Measurements from ENCODE around the gene NDRG3. TPM values are rescaled to one million over a fixed set of nuclear protein-coding genes. Genes with fewer than 3 reads are reported as not detected.

The NDRG3 gene
- polyA plus RNA-seq, 3 donors = 34.5 to 38.9 (median 38.1) TPM

DNA sequence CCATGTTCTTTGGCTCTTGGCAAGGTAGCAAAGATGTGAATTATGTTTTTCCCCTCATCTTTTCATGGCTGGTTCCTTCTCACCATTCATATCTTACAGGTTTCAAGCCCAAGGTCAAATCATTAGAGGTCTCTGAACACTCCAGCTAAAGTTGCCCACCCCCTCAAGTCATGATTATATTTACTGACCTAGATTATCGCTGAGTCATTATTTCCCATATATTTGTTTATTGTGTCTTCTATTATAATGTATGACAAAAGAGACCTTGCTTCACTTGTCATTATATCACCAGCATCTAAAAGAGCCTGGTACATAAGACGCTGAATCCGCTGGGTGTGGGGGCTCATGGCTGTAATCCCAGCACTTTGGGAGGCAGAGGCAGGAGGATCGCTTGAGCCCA lies 15.2 kb upstream of the NDRG3 start:
- DNase-seq (ENCODE audit: low read depth in 3 of 3, low spot score in 2 of 3) = no peak

DNA sequence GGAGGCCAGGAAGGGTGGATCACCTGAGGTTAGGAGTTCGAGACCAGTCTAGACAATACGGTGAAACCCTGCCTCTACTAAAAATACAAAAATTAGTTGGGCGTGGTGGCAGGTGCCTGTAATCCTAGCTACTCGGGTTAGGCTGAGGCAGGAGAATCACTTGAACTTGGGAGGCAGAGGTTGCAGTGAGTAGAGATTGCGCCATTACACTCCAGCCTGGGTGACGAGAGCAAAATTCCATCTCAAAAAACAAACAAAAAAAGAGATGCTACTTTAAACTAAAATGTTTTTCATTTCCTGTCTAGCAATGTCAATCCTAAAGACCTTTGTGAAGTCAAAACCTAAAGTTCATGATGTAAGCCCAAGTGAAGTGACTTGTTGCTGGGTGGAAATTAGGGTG lies 14.8 kb upstream of the NDRG3 start:
- no peak for DNase-seq (ENCODE audit: low read depth in 3 of 3, low spot score in 2 of 3)

GRCh38 chr20:36758276-36758675 lies 12.4 kb upstream of the NDRG3 start:
- no peak for DNase-seq (ENCODE audit: low read depth in 3 of 3, low spot score in 2 of 3)

DNA sequence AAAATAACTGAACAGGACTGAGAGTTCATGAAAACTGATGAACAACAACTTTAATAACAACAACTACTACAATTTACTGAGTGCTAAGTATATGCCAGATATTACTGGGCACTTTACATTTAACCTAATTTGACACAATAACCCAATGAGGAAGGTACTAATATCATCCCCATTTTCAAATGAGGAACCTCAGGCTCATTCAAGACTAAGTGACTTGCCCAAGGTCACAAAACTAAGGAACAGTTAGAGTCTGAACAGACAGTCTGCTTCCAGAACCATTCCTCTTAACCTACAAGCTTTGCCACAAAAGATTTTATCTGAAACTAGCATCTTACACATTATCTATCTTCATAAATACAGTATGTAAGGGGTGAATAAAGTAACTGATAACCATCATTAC lies 10.6 kb upstream of the NDRG3 start:
- DNase-seq (ENCODE audit: low read depth in 3 of 3, low spot score in 2 of 3) = no peak

DNA sequence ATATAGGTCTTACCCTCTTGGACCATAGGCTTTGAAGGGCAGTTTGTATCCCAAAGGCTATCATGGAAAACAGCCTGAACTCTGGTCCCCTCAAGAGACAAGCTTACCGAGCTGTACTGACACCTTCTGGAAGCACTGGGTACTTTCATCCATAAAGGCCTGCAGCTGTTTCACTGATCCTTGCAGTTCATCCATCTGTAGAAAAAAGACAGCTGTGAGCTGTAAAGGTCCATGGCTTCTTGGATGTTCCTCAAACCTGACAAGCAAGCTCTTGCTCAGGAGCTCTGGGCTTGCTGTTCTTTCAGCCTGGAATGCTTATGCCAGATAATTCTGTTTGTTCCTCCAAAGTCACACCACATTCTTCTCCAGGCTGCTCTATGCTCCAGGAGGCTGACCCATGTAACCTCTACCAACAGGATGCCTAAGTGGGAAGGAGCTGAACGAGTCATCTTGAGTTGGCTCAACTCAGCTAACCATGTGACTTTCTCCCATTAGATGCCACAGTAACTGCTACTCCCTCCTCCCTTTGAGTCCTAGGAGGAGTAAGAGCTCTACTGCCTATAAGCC lies 8.8 kb upstream of the NDRG3 start:
- DNase-seq (ENCODE audit: low read depth in 3 of 3, low spot score in 2 of 3) = peak in 2 of 3 donors; percentile 51 to 68

- DNase-seq (ENCODE audit: low read depth in 3 of 3, low spot score in 2 of 3) = no peak
These were observed 6.7 kb upstream of the NDRG3 start for GRCh38 chr20:36752582-36752981.

DNA sequence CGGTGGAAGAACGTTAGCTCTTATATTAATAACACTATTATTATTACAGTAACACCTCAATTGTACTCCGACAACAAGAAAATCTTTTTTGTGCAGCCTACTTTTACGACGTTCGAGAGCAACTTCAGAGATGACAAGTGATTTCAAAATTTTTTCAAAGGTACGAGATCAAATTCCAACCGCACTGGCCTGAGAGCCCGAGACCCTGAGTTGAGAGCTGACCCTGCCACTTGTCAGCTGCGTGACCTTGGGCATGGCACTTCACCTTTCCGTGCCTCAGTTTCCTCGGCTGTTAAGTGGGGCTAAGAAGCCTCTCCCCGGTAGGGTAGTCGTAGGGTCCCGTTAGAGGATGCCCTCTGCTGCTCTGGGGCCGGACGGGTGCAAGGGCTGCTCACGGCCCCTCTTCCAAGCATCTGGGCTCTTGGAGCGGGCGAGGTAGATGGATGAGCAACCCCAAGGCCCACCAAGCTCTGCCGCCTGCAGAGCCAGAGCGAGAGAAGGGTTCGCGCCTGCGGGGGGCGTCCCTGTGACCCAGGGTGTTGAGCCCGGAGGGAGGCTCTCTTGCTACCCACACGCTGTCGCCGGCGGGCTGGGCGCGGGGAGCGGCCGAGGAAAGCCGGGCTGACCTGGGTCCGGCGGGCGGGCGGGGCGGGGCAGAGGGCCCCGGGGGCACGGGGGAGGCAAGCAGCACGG lies 510 bp downstream of the NDRG3 start:
- no peak for DNase-seq (ENCODE audit: low read depth in 3 of 3, low spot score in 2 of 3)

DNA sequence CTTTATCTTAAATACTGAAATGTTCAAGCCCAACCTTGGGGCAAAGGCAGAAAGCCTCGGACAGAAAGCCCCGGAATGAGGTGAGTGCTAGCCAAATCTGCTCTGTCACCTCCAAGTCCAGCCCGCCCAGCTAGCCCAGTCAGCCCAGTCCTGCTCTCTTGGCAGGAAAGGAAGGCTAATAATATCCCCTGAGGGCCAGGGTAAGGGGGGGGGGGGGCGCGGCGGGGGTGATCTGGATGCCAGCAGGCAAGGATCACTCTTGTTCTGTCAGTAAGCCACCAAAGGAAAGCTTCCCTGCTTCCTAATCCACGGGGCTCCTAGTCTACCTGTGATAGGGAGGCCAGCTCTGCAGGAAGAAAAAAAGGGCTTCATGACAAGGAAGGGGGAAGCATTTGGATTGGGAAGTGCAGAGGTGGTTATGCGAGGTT lies 1.1 kb downstream of the NDRG3 start:
- no peak for DNase-seq (ENCODE audit: low read depth in 3 of 3, low spot score in 2 of 3)

GRCh38 chr20:36744243-36744642 lies 1.6 kb downstream of the NDRG3 start:
- DNase-seq (ENCODE audit: low read depth in 3 of 3, low spot score in 2 of 3) = no peak

DNA sequence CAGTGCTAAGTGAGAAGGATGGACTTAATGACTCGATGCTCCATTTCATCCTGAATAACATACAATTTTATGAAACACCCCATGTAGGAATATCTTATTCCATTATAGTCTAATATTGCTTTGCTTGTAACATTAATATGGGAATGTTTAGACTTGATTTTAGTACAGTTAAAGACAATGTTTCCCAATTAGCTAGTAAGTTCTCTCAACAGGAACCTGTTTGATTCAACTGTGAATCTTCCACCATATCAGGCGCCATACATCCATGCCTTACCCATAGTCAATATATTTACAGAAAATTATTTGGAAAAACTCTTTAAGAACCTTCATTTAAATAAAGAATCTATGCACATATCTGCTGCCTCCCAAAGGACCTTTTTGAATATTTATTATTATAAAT lies 3.3 kb downstream of the NDRG3 start:
- no peak for DNase-seq (ENCODE audit: low read depth in 3 of 3, low spot score in 2 of 3)

DNA sequence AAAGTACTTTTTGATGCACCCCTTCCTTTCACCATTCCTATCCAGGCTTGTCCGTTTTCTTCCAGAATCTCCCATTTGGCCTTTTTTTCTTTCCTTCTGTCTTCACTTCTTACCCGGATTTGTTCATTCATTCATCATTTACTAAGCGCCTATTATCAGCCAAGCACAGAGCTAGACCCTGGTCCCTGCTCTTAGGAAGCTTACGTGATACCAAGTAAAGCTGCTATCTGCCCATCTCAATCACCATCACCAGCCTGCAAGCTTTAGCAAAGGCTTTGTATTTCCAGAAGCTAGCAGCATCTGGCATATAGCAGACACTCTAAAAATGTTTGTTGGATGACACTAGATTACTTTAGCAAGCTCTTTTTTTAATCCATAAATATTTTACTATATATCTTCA lies 4.8 kb downstream of the NDRG3 start:
- DNase-seq (ENCODE audit: low read depth in 3 of 3, low spot score in 2 of 3) = no peak

- no peak for DNase-seq (ENCODE audit: low read depth in 3 of 3, low spot score in 2 of 3)
These were observed 8.7 kb downstream of the NDRG3 start for GRCh38 chr20:36737183-36737499.

- DNase-seq (ENCODE audit: low read depth in 3 of 3, low spot score in 2 of 3) = no peak
These were observed 9.3 kb downstream of the NDRG3 start for GRCh38 chr20:36736451-36737182.

GRCh38 chr20:36732456-36732855 lies 13.4 kb downstream of the NDRG3 start:
- DNase-seq (ENCODE audit: low read depth in 3 of 3, low spot score in 2 of 3) = no peak

DNA sequence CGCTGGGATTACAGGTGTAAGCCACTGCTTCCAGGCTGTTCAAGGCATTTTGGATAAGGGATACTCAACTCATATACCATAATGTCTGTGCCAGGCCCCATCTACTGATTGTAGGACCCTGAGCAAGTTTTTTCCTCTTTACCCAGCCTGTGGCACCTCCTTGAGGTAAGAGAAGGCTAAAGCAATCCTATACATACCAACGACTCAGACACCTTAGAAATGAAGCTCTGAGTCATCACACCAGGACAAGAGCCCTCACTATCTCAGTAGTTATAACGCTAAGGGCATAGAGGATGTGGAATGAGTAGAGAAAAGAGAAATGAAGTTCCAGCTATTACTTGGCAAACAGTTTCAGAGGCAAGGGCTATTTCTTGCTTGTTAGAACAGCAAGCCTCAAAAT lies 16.9 kb downstream of the NDRG3 start:
- no peak for DNase-seq (ENCODE audit: low read depth in 3 of 3, low spot score in 2 of 3)

- DNase-seq (ENCODE audit: low read depth in 3 of 3, low spot score in 2 of 3) = no peak
These were observed 19.7 kb downstream of the NDRG3 start for GRCh38 chr20:36726168-36726567.

DNA sequence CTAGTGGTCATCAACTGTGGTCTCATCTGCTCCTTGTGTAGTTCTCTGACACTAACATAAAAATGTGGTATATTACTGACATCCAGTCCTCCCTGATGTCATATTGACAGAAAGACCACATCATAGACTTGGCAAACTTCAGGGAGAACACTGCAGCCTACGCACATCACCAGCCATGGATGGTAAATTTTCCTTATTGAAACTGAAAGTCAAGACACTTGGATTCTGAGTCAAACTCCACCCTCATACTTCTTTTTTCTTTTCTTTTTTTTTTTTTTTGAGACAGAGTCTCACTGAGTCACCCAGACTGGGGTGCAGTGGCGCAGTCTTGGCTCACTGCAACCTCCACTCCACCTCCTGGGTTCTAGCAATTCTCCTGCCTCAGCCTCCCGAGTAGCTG lies 25.4 kb downstream of the NDRG3 start:
- DNase-seq (ENCODE audit: low read depth in 3 of 3, low spot score in 2 of 3) = no peak

GRCh38 chr20:36717657-36718056 lies 28.2 kb downstream of the NDRG3 start:
- DNase-seq (ENCODE audit: low read depth in 3 of 3, low spot score in 2 of 3) = no peak

DNA sequence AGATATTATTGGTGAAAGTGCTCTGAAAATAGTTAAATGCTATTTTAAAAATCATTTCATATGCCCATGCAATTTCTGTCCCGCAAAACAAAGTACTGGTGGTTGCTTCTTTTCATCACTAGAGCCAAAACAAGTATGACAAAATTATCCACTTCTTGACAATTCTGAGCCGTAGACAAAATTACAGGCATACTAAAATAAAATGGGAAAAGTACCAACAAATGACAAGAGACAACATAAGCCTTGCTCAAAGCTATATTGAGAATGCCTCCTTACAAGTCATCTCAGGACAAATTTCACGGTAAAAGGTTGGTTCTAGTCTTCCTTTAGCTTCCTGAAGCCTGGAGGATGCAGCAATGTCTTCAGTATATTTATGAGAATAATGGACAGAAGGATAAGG lies 28.9 kb downstream of the NDRG3 start:
- no peak for DNase-seq (ENCODE audit: low read depth in 3 of 3, low spot score in 2 of 3)

DNA sequence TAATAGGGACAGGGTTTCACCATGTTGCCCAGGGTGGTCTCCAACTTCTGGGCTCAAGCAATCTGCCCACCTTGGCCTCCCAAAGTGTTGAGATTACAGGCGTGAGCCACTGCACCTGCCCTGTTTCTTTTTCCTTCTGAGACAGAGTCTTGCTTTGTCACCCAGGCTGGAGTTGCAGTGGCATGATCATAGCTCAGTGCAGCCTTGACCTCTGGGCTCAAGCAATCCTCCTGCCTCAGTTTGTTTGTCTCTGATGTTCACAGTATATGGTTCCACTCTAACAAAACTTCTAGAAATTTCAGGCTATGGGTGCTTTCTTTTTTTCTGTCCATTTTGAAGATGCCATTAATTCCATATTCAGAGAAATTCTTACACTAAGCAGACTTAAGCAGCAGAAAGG lies 33.1 kb downstream of the NDRG3 start:
- DNase-seq (ENCODE audit: low read depth in 3 of 3, low spot score in 2 of 3) = no peak

GRCh38 chr20:36709126-36709525 lies 36.8 kb downstream of the NDRG3 start:
- no peak for DNase-seq (ENCODE audit: low read depth in 3 of 3, low spot score in 2 of 3)

DNA sequence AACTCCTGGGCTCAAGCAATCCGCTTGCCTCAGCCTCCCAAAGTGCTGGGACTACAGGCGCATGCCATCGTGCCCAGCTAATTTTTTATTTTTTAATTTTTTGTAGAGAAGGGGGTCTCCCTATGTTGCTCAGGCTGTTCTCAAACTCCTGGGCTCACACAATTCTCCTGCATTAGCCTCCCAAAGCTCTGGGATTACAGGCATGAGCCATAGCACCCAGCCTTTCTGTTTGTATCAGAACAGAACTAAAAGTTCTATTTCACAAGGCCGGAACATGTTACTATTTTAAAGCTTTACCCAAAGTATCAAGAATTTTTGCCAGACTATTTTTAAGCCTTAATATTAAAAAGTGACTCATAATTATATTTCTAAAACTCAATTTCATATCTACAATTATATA lies 42.4 kb downstream of the NDRG3 start:
- no peak for DNase-seq (ENCODE audit: low read depth in 3 of 3, low spot score in 2 of 3)
